Suprapubic skin (tissue), 4 donors: ENCODE measurements around the gene RCL1.

Source experiments
- CTCF ChIP-seq, 2 donors: fragments of 200-600 bp in 1 of 2; fragments of 450-650 bp in 1 of 2; sonication (generic) in 1 of 2; IDR thresholded peaks; one replicate each; pipeline ENCODE4 v1.5.1; 2016 to 2019; ENCODE audit warnings: antibody characterized with exemption in 2 of 2, mild to moderate bottlenecking in 1 of 2, moderate library complexity in 1 of 2
- EP300 ChIP-seq: sonication (generic); formaldehyde crosslinking; IDR thresholded peaks from one replicate; pipeline ENCODE4 v1.6.1; 2017; ENCODE audit warnings: antibody characterized with exemption
- POLR2A ChIP-seq, 2 donors: fragments of 450-650 bp; IDR thresholded peaks; one replicate each; pipeline ENCODE4 v1.6.1; 2017; ENCODE audit warnings: antibody characterized with exemption in 2 of 2, mild to moderate bottlenecking in 2 of 2, moderate library complexity in 2 of 2
- POLR2AphosphoS5 ChIP-seq, 3 donors: sonication (generic); formaldehyde crosslinking; IDR thresholded peaks; one replicate each; pipeline ENCODE4 v1.6.1; 2017; ENCODE audit warnings: antibody characterized with exemption in 3 of 3

- TF ChIP-seq CTCF (IDR thresholded peaks at IDR 0.05) (no peak), POLR2A (IDR thresholded peaks at IDR 0.05) (no peak), POLR2AphosphoS5 (IDR thresholded peaks at IDR 0.05) (no peak), EP300 (no peak)
These were observed 50.0 kb downstream of the RCL1 start for GRCh38 chr9:4842734-4843133.
